WI38 (cell line): Measurements from ENCODE around the gene TNNC2.
A peak's percentile ranks its signal among the peaks of the same experiment; 100 is the strongest.
"Not testable (repeated sequence)": the region's sequence is repeated elsewhere in the genome, so short reads cannot be mapped to it uniquely, and the experiment has no call there.

Experiments
- H3K4me3 ChIP-seq: 2 replicates; pipeline ENCODE4 v1.5.1; 2011; ENCODE audit warnings: low read depth, mild to moderate bottlenecking, control low read depth, low read length
- TF ChIP-seq, protein P1 (sequence below): IDR thresholded peaks from 2 replicates; pipeline ENCODE4 v1.5.1; 2012; ENCODE audit warnings: low read depth, mild to moderate bottlenecking, control low read depth, low read length

TNNC2 gene

DNA sequence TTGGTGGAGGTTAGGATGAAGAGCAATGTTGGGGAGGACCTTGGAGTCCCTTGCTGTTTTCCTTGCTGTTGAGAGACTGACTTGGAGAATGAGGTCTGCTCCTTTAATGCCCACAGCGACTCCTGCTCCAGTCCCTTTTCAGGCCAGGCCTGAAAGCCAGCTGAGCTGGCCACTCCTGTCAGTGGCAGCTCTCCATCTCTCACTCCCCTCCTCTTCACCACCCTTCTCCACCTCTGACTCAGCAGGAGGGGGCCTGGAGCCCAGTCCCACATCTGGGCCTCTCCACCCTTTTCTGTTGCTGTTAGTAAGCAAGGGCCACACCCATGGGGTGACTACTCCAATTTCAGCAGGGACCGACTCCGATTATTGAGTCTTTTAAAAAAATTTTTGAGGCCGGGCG, 8.7 kb upstream of the TNNC2 start:
- TF ChIP-seq, protein P1, sequence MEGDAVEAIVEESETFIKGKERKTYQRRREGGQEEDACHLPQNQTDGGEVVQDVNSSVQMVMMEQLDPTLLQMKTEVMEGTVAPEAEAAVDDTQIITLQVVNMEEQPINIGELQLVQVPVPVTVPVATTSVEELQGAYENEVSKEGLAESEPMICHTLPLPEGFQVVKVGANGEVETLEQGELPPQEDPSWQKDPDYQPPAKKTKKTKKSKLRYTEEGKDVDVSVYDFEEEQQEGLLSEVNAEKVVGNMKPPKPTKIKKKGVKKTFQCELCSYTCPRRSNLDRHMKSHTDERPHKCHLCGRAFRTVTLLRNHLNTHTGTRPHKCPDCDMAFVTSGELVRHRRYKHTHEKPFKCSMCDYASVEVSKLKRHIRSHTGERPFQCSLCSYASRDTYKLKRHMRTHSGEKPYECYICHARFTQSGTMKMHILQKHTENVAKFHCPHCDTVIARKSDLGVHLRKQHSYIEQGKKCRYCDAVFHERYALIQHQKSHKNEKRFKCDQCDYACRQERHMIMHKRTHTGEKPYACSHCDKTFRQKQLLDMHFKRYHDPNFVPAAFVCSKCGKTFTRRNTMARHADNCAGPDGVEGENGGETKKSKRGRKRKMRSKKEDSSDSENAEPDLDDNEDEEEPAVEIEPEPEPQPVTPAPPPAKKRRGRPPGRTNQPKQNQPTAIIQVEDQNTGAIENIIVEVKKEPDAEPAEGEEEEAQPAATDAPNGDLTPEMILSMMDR: no peak
- peak overlapping the region; percentile 72 for H3K4me3 ChIP-seq

DNA sequence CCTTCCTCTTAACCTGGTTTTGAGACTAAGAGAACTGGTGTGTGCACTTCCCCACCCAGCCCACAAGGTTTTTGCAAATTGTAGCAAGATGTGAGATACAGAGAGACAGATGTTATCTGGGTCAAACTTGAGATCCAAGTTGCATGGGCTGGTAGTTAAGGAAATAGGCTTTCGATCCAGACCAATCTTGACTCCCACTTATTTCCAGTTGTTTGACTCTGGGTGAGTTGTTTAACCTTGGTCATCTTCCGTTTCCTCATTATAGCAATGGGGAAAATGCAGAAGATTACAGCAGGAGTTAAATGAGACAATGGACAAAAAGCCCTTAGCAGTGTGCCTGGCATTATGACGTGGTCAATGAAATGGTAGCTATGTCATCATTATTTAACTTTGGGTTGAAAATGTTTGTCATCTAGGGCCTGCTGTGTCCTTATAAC, 8.2 kb upstream of the TNNC2 start:
- TF ChIP-seq, protein P1: no peak
- H3K4me3 ChIP-seq: peak overlapping the region; percentile 72

DNA sequence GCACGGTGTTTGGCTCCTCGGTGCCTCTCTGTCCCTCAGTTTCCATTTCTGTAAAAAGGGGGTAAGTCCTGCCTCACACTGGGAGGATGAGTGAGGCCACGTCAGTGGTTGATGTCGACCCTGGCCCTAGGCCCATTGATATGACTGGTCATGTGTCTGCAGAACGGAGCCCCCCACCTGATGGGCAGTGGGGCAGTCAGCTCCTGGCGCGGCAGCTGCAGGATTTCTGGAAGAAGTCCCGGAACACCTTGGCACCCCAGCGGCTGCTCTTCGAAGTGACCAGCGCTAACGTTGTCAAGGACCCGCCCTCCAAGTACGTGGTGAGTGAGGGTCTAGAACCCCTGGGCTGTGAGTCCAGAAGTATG, 7.7 kb upstream of the TNNC2 start:
- TF ChIP-seq, protein P1: no peak
- H3K4me3 ChIP-seq: peak overlapping the region; percentile 72

DNA sequence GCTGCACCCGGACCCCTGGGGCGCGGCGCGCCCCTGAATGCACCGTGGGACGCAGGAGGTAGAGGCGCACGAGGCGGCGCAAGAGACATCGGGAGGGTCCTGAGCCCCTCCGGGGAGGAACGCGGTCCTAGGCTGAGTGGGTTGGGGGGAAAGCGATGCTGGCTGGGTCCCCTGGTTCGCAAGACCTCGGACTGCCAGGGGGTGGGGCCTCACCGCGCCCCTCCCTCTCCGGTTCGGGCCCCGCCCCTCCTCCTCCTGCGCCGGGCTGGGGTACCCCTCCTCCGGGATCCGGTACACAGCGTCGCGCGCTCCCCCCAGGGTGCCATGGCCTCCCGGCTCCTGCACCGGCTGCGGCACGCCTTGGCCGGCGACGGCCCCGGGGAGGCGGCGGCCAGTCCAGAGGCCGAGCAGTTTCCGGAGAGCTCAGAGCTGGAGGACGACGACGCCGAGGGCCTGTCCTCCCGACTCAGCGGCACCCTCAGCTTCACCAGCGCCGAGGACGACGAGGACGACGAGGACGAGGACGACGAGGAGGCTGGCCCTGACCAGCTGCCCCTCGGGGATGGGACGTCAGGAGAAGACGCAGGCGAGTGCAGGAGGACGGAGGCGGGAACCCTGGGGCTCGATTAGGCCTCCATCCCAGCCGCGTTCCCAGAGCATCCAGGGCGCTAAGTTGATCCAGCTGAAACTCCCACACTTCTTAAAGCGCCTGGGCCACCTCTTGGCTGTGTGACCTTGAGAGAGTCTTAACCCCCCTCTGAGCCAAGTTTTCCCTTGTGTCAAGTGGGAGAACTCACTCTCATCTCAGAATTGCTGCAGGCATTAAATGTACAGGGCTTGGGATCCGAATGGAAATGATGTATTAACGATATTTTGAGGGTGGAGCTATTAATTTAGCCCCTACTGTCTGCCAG, 7.0 kb upstream of the TNNC2 start:
- TF ChIP-seq, protein P1: no peak

DNA sequence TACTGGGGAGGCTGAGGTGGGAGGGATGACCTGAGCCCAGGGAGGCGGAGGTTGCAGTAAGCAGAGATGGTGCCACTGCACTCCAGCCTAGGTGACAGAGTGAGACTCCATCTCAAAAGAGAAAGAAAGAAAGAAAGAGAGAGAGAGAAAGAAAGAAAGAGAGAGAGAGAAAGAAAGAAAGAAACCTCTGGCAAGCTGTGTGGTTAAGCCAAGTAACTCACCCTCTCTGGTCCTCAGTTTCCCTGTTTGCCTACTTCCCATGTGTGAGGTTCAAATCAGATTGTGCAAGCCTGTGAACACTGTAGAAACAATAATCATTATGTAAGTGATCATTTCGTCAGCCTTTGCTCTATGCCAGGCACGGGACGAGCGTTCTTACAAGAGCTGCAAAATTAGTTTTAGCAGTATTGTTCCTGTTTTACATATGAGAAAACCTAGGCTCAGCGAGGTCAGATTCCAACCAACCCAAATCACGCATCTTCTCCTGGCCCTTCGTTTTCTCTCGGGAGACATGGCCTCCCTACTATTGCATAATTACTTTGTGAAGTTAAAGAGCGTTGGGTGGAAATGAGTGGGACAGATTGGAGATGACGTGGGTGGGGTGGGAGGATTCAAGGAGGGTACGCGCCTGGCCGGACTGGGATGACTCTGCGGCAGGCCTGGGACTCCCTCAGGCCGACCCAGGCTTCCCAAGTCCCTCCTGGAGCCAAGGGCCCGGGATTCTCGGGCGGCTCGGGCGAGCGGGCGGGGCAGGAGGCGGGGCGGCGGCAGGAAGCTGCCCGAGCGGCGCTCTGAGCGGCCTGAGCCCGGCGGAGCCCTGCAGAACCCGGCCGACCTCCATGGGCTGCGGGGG, 6.1 kb upstream of the TNNC2 start, which contains the start of gene SNX21:
Gene SNX21, plus strand, starts transcription at position 770 of the 853 bp plus-strand sequence. CDS start 121 bp downstream, outside the sequence.
- peak within 1 kb of the TSS; percentile 72 for H3K4me3 ChIP-seq
- TF ChIP-seq, protein P1: no peak

More for the DNA sequence above, 7.0 kb upstream of the TNNC2 start:
- H3K4me3 ChIP-seq: peak overlapping the region; percentile 72

DNA sequence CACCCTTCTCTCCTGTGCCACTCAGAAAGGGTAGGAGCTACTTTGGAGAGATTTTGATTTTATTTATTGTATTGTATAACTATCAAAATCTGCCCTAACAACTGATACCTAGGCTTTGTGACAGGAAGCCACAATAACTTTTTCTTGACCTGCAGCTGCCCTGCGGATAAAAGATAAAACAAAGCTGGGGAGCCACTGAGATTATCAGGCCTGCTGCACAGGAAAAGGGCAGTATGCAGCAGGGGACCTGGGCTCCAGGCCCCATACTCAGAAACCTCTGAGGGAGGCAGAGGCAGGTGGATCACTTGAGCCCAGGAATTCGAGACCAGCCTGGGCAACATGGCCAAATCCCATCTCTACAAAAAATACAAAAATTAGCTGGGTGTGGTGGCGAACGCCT, 5.5 kb upstream of the TNNC2 start:
- H3K4me3 ChIP-seq: no peak overlapping the region
- TF ChIP-seq, protein P1: no peak

DNA sequence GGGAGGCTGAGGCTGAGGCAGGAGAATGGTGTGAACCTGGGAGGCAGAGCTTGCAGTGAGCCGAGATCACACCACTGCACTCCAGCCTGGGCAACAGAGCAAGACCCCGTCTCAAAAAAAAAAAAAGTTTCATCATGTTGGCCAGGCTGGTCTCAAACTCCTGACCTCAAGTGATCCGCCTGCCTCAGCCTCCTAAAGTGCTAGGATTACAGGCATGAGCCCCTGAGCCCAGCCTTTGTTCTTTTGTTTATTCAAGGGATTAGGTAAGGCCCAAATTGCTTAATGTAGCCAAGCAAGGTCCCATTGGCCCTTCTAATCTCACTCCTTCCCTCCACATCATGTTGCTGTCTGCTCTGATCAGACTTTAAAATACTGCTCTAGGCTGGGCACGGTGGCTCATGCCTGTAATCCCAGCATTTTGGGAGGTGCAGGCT, 2.6 kb upstream of the TNNC2 start:
- not testable (repeated sequence) for H3K4me3 ChIP-seq
